Ishikawa (cell line): ENCODE results near the gene WFDC8.

Experiments
- CEBPB ChIP-seq: IDR thresholded peaks from 2 replicates; pipeline ENCODE4 v1.6.1; 2012
- NFIC ChIP-seq: IDR thresholded peaks from 2 replicates; pipeline ENCODE4 v1.6.1; 2012
- RAD21 ChIP-seq: IDR thresholded peaks from 2 replicates; pipeline ENCODE4 v1.6.1; 2012; ENCODE audit warnings: low read depth
- TAF1 ChIP-seq: IDR thresholded peaks from 2 replicates; pipeline ENCODE4 v1.6.1; 2012; ENCODE audit warnings: low read depth, mild to moderate bottlenecking

- TF ChIP-seq CEBPB (no peak), RAD21 (no peak), NFIC (no peak), TAF1 (no peak)
These were observed 14.3 kb downstream of the WFDC8 start for GRCh38 chr20:45564760-45565276.
